Measurements from ENCODE around the gene FRMD6. TPM values are rescaled to one million over a fixed set of nuclear protein-coding genes. Genes with fewer than 3 reads are reported as not detected.

FRMD6 gene
- total RNA-seq, 2 donors from 2014 or later: 10.2 to 11.2 TPM

GRCh38 chr14:51684760-51685159, 33.0 kb downstream of the FRMD6 start:
- no peaks in the 10 kb centered on the region for H3K36me3 ChIP-seq (replicated peaks in 1 of 2; ENCODE audit: insufficient read depth in 1 of 2, low read depth in 2 of 2)
- intact Hi-C loops (cut with DNase I): no loop called here
- H3K27ac ChIP-seq: no peak overlapping the region
- no peak for ATAC-seq
- no peak for DNase-seq
- TF ChIP-seq POLR2A (IDR thresholded peaks at IDR 0.05) (no peak), CTCF (IDR thresholded peaks at IDR 0.05) (no peak)
- H3K4me1 ChIP-seq: no peaks in the 10 kb centered on the region
- no peak overlapping the region for H3K4me3 ChIP-seq
- no peaks in the 10 kb centered on the region for H3K27me3 ChIP-seq
- H3K9me3 ChIP-seq: no peaks in the 10 kb centered on the region

- WGBS, 2 donors: 89 to 100% methylated on average over 1 of the region's 1 CpG
- DNase-seq (no peak), ATAC-seq (no peak)
- TF ChIP-seq POLR2A (IDR thresholded peaks at IDR 0.05) (no peak), CTCF (IDR thresholded peaks at IDR 0.05) (no peak)
- H3K9me3 ChIP-seq: no peaks in the 10 kb centered on the region
- no peaks in the 10 kb centered on the region for H3K27me3 ChIP-seq
- no peaks in the 10 kb centered on the region for H3K36me3 ChIP-seq (replicated peaks in 1 of 2; ENCODE audit: insufficient read depth in 1 of 2, low read depth in 2 of 2)
- H3K4me3 ChIP-seq: no peak overlapping the region
- H3K27ac ChIP-seq: no peak overlapping the region
- H3K4me1 ChIP-seq: no peaks in the 10 kb centered on the region
- intact Hi-C loops (cut with DNase I): no loop called here
Measured at GRCh38 chr14:51691176-51691575, 39.5 kb downstream of the FRMD6 start.

DNA sequence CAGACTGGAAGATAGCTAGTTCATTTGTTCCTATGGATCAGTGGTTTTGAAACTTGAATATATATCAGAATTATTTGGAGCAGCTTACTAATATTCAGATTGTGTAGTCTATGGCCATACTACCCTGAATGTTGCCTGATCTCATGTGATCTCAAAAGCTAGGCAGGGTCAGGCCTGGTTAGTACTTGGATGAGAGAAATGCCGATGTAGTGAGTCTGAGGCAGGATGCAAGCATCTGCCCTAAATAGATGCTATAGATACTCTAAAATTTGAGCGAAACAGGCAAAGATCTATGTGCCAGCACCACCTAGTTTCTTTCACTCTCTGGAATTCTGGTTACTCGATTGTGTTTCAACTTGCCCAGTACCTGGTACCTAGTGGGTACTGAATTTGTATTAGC, 40.9 kb downstream of the FRMD6 start:
- WGBS, 2 donors: 88 to 89% methylated on average over 3 of the region's 3 CpGs
- DNase-seq (no peak), ATAC-seq (no peak)
- Histone ChIP-seq H3K27ac (no peak overlapping the region), H3K4me3 (no peak overlapping the region), H3K4me1 (no peaks in the 10 kb centered on the region), H3K9me3 (no peaks in the 10 kb centered on the region), H3K36me3 (replicated peaks in 1 of 2; ENCODE audit: insufficient read depth in 1 of 2, low read depth in 2 of 2) (no peaks in the 10 kb centered on the region), H3K27me3 (no peaks in the 10 kb centered on the region)
- TF ChIP-seq CTCF (IDR thresholded peaks at IDR 0.05) (no peak), POLR2A (IDR thresholded peaks at IDR 0.05) (no peak)
- intact Hi-C loops (cut with DNase I): no loop called here

DNA sequence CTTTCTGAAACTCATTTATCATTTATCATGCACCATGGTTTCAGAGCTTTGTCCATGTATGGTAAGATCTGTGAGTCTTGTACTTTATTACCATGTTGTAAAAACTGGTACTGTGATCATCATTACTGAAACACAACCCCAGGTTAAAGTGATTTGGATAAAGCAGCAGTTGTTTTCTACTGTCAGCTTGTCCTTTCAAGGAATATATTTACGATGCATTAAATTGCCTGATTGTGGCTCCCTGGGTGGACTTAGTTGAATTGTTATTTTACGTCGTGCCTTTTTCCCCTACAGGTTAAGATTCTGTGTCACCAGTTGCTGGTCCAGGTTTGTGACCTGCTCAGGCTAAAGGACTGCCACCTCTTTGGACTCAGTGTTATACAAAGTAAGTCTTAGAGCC, 46.1 kb downstream of the FRMD6 start:
- ATAC-seq (no peak), DNase-seq (no peak)
- 75 to 84% methylated on average over 3 of the region's 3 CpGs for WGBS, 2 donors
- Histone ChIP-seq H3K4me3 (no peak overlapping the region), H3K9me3 (no peaks in the 10 kb centered on the region), H3K27me3 (no peaks in the 10 kb centered on the region), H3K4me1 (no peaks in the 10 kb centered on the region), H3K36me3 (replicated peaks in 1 of 2; ENCODE audit: insufficient read depth in 1 of 2, low read depth in 2 of 2) (no peaks in the 10 kb centered on the region), H3K27ac (no peak overlapping the region)
- TF ChIP-seq CTCF (IDR thresholded peaks at IDR 0.05) (no peak), POLR2A (IDR thresholded peaks at IDR 0.05) (no peak)
- intact Hi-C loops (cut with DNase I): no loop called here

- intact Hi-C loops (cut with DNase I): no loop called here
- ATAC-seq (no peak), DNase-seq (no peak)
- 68 to 70% methylated on average over 3 of the region's 3 CpGs for WGBS, 2 donors
- Histone ChIP-seq H3K36me3 (replicated peaks in 1 of 2; ENCODE audit: insufficient read depth in 1 of 2, low read depth in 2 of 2) (no peaks in the 10 kb centered on the region), H3K27me3 (no peaks in the 10 kb centered on the region), H3K4me3 (no peak overlapping the region), H3K9me3 (no peaks in the 10 kb centered on the region), H3K4me1 (no peaks in the 10 kb centered on the region), H3K27ac (no peak overlapping the region)
- TF ChIP-seq CTCF (IDR thresholded peaks at IDR 0.05) (no peak), POLR2A (IDR thresholded peaks at IDR 0.05) (no peak)
Measured at GRCh38 chr14:51701951-51702350, 50.2 kb downstream of the FRMD6 start.
